Jurkat, Clone E6-1 (cell line): Measurements from ENCODE around the gene ADAP1.

Experiments used
- DNase-seq: peaks from one replicate; pipeline ENCODE4 v3.0.0-alpha.2; 2011; ENCODE audit warnings: low read depth, low spot score
- H3K4me3 ChIP-seq: 2 replicates; pipeline ENCODE4 v1.5.1; 2011; ENCODE audit warnings: mild to moderate bottlenecking, low read length, control low read depth, moderate library complexity

Gene ADAP1

GRCh38 chr7:860149-860548 is 94.3 kb downstream of the ADAP1 start:
- no peak overlapping the region for H3K4me3 ChIP-seq
- DNase-seq = no peak

GRCh38 chr7:859359-860030 is 95.0 kb downstream of the ADAP1 start:
- no peak for DNase-seq

GRCh38 chr7:857661-858060 is 96.8 kb downstream of the ADAP1 start:
- no peak for DNase-seq
- no peak overlapping the region for H3K4me3 ChIP-seq

More at GRCh38 chr7:859359-860030, 95.0 kb downstream of the ADAP1 start:
- H3K4me3 ChIP-seq = no peak overlapping the region

- H3K4me3 ChIP-seq = no peak overlapping the region
- DNase-seq = no peak
These were observed 97.9 kb downstream of the ADAP1 start for GRCh38 chr7:856444-857095.

GRCh38 chr7:855686-856369 is 98.7 kb downstream of the ADAP1 start:
- DNase-seq = no peak
- no peak overlapping the region for H3K4me3 ChIP-seq

- DNase-seq = no peak
- no peak overlapping the region for H3K4me3 ChIP-seq
These were observed 100.2 kb downstream of the ADAP1 start for GRCh38 chr7:854118-854775.

GRCh38 chr7:853366-854117 is 100.9 kb downstream of the ADAP1 start:
- no peak for DNase-seq
- H3K4me3 ChIP-seq = no peak overlapping the region

GRCh38 chr7:851204-851603 is 103.3 kb downstream of the ADAP1 start:
- H3K4me3 ChIP-seq = no peak overlapping the region
- no peak for DNase-seq

- no peak overlapping the region for H3K4me3 ChIP-seq
- DNase-seq = no peak
These were observed 104.7 kb downstream of the ADAP1 start for GRCh38 chr7:849781-850180.

- DNase-seq = no peak
- H3K4me3 ChIP-seq = no peak overlapping the region
These were observed 105.3 kb downstream of the ADAP1 start for GRCh38 chr7:849145-849544.
